Activated CD8-positive, alpha-beta memory T cell treated with anti-CD3 and anti-CD28 coated beads, Interleukin-2, amount 50 U/mL, for 4 hours (primary cell): ENCODE results near the gene CUX1.
"Not testable (repeated sequence)": the region's sequence is repeated elsewhere in the genome, so short reads cannot be mapped to it uniquely, and the experiment has no call there.

ENCODE experiments used
- DNase-seq: peaks from one replicate; pipeline ENCODE4 v3.0.0-alpha.2; 2020

CUX1 gene

DNA sequence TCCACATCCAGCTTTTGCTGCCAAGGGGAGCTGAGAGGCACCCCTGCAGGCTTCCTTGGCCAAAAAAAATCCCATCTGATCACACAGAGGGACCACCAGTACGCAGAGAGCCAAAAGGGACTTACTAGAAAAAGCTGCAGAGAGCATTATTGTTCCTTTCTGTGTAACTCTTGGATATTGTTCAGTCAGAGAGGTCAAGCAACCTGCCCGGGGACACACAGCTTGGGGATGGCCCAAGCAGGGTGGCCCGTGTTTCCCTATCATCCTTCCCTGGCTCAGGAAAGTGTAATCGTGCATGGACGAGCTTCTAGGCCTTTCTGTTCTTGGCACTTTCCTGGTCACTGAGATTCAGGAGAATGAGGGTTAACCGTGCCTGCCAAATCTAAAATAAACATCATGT, 385.1 kb downstream of the CUX1 start:
- DNase-seq = no peak

DNA sequence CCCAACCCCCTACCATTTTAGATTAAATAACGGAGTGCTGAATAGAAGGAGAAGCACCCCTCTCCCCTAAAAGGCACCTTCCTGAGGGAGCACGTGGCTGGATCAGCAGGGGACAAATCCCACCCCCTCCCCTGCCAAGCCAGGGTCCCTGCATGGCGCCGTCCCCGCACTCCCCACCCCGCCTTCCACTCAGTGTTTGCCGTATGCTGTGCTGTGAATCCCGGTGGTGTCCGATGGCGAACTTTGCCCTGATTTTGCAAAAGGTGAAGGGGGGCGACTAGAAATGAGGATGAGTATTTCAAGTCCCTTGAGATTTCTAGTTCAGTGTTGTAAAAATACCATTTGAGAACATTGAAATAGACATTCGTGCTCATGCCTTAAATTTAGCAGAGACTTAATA, 385.8 kb downstream of the CUX1 start:
- DNase-seq = no peak

DNA sequence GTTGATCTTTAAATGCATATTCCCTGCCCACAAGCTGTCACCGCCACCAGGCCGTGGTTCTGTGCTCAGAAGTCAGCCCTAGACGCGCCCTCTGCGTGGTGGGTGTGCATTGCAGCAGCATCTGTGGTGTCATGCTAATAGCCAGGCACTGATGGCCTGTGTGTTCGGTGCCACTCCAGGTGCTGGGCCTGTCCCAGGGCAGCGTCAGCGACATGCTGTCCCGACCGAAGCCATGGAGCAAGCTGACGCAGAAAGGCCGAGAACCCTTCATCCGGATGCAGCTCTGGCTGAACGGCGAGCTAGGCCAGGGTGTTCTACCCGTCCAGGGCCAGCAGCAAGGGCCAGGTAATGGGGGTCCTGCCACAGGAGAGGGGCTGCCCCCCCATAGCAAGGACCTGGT, 386.8 kb downstream of the CUX1 start:
- no peak for DNase-seq

DNA sequence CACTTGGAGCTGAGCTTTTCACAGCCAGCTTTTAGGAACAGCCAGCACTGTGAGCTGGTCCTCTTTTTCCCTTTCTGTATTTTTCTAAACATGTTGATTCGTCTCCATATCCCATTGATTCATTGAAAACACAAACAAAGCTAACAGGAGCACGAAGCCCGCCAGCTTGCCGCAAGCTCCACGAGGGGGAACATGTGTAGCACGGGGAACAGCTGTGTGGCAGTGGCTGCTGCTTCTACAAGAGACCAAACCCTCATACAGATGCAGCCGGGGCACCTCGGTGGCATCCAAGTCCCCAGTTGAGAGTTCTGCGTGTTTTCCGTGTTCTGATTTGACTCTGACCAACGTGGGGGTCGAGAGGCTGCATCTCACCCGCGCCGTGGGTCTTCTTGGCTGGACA, 388.5 kb downstream of the CUX1 start:
- DNase-seq = no peak

DNA sequence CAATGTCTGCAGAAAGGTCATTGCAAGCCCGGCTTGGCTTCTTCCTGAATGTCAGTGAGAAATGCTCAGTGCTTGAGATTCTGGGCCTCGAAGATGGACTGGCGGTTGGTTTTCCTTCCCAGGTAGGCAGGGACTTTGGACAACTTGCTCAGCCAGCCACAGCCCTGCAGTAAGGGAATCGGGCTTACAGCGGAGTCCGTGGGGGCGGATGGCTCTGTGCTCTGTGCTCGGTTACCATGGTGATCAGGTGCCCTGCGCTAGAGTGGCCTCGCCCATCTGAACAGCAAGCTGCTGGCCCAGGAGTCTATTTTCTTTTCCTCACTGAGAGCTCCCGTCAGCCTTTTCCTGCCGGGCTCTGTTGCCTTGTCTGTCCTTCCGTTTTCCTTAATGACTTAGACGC, 391.4 kb downstream of the CUX1 start:
- no peak for DNase-seq

DNA sequence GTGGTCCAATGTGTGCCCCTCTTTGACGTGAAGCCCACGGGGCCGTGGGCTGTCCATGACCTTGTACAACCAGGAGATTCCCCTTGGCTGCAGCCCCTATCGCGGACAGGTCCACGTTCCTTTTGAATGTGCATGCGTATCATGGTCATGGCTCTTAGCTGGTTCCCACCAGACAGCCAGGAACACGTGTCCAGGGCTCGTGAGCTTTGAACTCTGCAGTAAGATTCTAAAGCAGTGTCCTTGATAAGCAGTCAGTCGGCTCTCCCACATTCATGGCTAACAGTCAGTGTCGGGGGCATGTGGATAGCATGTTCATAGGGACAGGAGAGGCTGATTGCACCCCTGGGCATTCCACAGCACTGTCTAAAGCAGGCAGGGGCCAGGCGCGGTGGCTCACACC, 393.4 kb downstream of the CUX1 start:
- DNase-seq = no peak

DNA sequence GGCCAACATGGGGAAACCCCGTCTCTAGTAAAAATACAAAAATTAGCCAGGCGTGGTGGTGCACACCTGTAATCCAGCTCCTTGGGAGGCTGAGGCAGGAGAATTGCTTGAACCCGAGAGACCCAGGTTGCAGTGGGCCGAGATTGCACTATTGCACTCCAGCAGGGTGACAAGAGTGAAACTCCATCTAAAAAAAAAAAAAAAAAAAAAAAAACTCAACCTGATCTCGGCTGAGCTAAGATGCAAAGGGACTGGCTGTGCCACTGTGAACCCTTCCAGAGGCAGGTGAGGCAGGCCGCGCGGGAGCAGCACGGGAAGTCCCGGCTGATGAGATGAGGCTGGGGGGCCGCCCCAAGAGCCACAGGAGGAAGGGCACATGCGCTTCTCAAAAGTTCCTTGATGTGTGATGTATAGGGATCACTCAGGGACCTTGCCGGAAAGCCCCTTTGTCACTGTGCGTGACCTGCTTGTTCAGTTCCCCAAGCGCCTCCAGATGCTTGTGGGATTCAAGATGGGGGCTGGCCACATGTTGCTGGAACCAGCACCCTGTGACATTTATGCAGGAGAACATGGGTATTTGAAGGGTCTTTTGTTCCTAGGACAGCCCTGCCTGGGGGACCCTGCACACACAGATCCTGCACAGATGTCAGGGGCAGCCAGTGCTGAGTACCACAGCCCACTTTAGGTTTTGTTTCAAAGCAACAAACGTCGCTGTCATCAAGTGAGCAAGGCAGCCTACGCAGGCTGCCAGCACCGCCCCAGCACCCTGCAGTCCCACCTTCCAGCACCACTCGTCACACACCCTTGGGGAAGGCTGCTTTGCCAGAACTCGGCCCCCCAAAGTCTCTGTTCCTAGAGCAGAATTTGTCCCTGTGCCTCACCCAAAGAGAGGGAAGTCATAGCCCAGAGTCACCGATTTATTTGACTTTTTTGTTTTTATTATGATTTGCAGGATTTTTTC, 394.4 kb downstream of the CUX1 start:
- DNase-seq = no peak

DNA sequence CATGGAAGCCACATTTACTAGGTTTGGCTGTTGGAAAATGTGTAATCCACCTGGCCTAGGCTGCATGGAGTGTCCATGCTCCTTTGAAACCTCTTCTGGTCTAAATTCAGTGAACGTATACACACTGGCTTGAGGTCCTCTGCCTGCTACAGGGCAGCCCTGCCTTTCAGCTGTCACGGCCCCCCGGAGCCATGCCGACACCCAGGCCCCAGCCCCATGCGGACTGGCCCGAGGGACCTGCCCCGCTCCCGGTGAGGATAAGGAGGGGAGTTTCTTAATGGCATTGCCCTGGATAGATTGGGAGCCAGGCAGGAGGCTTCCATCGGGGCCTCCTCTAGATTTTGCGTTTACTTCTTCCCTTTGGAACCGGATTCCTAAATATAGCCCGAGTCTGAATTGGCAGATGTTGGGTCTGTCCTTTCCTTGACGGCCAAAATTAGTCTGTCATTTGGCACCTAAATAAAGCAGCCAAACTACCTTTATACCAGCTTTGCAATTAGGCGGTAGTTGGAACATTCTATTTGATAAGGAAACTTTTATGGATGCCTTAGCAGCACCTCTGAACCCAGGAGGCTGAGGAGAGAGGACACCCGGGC, 397.1 kb downstream of the CUX1 start:
- no peak for DNase-seq

DNA sequence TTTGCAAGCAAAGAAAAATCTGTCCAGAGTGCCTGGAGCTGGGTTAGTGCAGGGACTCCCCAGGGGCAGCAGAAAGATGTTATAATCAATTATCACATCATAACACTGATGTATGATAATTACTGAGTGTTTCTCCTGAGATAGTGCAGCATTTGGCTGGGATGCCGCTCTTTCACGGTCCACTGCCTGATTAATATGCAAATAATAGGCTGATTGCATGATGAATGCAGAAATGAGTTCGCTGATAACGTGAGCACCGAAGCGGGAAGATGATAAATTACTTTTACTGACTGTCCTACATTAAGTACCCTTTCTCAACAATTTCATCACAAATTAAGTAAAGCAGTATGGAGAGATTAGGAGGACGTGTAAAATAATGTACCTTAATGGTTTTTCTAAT, 397.8 kb downstream of the CUX1 start:
- no peak for DNase-seq

DNA sequence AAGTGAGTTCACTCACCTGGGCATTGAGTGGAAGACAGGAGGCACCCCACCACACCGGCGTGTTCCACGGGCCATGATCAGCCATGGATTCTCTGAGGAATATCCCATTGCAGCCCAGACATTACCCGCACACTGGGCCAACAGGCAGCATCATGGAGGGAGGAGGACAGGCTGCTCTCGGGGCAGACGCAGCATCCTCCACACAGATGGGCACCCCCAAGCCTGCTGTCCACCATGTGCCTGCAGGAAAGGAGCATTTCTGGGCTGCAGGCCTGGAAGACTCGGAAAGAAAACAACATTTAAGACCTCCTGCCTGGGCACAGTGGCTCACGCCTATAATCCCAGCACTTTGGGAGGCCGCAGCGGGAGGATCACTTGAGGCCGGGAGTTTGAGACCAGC, 398.3 kb downstream of the CUX1 start:
- no peak for DNase-seq

DNA sequence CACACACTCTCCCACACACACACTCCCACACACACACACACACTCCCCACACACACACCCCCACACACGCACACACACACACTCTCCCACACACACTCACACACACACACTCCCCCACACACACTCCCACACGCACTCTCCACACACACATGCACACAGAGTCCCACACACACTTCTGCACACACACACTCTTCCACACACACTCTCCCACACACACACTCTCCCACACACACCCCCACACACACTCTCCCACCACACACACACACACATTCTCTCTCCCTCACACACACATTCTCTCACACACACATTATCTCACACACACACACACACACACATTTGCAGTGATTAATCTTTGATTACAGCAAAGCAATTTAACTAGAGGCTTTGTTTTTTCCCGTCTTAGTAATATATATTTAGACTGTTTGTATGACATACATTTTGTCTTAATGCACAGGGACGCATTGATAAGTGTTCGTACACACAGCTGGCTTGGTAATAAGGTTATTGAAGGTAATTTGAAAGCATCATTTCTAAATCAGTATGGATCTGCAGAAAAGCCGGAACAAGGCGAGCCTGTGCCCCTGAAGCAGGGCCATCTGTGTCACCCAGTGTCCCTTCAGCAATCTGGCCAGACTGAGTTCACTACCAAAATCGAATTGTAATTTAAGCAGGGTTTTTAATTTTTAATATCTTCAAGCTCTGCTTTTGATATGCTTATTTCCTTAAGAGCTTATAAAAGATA, 399.3 kb downstream of the CUX1 start:
- no peak for DNase-seq

DNA sequence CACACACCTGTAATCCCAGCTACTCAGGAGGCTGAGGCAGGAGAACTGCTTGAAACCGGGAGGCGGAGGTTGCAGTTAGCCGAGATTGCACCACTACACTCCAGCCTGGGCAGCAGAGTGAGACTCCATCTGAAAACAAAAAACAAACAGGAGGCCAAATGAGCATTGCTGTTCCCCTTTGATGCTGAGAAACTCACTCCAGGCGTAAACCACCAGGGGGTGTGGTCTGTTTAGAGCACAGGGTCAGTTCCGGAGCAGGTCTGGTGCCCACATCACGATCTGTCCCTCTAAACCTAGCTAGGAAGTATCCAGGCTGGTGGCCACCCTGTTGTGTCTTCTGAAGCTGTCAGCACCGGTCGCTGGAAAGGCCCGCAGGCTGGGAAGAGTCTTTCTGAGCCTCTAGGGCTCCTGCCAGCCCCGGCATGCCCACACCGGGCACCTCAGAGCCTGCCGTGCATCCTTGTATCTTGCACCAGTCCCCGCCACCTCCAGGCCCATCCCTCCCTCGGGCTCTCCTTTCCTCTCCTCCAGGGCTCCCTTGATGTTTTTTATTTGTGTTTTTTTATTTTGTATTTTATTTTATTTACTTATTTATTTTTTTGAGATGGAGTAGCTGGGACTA, 402.9 kb downstream of the CUX1 start:
- no peak for DNase-seq

DNA sequence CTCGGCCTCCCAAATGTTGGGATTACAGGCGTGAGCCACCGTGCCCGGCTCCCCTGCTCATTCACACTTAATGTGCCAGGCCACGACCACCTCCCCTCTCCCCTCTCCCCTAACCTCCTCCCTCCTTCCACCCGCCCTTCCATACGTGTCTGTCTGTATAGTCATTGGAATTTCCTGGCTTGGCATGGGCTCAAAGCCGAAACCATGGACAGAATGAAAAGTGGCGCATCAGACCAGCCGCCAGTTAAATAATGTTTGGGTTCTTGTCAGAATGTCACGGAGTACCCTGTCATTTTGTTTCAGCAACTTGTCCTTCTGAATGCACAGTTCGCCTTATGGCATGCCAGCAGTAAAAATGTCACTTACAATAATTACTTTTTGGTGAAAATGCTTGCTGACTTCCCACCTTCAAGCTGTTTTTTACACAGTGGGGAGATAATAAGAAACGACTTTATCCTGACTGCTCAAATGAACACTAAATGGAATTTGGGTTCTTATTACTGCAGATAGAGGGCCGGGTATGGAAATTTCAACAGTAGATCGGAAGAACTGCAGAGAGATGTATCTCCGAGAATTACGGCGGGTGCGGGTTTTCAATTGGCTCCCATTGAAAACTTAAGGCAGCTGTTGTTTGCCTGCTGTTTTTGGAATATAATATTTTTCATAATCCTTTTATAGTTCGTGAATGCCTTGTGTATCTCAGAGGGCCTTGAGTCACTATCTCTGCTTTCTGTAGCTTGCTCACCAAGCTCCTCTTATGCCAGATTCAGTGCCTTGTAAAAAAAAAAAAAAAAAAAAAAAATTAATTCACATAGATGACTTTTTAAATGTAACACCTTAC, 403.8 kb downstream of the CUX1 start:
- DNase-seq = no peak

DNA sequence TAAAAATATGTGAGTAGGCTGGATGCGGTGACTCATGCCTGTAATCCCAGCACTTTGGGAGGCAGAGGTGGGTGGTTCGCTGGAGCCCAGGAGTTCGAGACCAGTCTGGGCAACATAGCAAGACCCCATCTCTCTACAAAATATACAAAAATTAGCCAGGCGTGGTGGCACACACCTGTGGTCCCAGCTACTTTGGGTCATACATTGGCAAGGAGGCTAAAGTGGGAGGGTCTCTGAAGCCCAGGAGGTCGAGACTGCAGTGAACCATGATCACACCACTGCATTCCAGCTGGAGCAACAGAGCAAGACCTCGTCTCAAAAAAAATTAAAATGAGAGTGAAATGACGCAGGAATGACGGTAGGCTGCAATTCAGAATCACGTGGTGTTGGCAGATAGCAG, 404.5 kb downstream of the CUX1 start:
- DNase-seq = no peak

DNA sequence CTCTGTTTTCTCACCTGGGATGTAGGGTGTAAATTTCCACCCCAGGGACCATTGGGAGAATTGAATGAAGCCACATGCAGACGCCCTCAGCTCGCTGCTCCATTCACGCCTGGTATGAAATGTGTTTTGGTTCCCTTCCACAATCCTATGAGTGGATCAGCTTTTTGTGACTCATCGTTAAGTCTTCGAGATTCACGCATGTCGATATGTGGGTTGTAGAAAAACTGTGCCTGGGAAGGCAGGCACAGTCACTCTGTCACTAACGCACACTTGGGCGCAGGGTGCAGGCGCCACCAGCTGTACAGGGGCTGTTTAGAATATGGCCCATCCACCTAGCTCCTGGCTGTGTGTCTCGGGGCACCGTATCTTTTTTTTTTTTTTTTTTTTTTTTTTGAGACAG, 405.0 kb downstream of the CUX1 start:
- no peak for DNase-seq

DNA sequence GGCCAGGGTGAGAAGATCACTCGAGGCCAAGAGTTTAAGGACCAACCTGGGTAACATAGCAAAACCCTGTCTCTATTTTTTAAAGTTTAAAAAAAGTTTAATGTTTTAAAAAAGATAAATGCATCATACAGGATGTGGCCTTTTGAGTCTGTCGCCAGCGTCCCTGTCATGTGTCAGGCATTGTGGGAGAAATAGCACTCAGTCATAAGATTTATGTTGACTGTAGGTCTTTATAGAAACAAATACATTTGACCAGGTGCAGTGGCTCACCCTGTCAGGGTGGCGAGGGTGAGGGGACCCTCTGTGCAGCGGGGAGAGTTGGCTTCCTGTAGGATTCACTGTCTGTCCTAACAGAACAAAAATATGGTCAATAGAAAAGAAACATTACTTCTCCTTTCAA, 405.8 kb downstream of the CUX1 start:
- DNase-seq = no peak

DNA sequence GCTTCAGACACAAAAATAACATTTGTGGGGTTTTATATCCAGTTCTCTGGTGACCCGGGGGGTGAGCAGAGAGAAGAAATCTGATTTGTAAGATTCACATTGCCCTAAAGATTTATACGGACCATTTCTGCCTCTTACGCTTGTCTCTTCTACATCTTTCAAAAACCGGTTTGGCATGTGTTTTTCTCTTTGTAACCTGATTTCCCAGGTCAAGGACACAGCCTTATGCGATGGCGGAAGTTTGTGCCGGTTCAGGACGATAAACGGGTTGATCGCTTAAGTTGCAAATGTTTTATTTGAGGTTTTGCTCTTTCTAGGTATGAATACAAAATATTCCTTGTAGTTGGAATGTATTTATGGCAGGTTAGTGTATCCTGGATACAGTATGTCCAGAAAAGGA, 407.6 kb downstream of the CUX1 start:
- no peak for DNase-seq

DNA sequence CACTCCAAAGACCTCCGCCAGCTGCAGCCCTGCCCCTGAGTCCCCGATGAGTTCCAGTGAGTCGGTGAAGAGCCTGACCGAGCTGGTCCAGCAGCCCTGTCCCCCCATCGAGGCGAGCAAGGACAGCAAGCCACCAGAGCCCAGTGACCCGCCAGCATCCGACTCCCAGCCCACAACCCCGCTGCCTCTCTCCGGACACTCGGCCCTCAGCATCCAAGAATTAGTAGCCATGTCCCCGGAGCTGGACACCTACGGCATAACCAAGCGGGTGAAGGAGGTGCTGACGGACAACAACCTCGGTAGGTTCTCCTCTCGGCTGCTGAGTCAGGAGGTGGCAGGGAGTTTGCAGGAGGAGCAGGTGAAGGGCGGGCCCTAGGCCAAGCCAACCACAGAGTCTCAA, 409.9 kb downstream of the CUX1 start:
- DNase-seq = no peak

DNA sequence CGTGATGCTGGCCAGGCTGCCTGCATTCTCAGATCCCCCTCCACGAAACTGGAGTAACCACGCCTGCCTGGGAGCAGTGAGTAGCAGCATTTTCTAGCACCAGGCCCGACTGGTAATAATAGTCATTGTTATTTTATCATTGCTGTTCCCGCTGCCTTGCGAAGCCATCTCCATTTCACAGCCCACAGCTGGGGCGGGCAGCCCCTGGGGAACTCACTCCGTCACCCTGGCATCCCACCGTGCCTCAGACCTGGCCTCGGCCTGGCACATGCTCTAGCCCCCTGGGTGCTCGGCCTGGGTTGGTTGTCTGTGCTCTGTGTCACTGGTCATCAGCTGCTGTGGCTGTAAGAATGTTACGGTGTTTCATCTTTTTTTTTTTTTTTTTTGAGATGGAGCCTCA, 411.5 kb downstream of the CUX1 start:
- no peak for DNase-seq

DNA sequence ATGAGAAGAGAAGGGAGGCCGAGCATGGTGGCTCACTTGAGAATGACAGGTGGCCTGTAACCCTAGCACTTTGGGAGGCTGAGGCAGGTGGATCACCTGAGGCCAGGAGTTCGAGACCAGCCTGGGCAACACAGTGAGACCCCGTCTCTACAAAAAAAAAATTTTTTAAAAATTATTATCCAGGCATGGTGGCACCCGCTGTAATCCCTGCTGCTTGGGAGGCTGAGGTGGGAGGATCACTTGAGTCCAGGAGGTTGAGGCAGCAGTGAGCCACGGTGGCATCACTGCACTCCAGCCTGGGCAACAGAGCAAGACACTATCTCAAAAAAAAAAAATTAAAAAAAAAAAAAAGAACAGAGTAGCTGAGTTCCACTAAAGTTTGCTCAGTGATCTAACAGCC, 412.7 kb downstream of the CUX1 start:
- not testable (repeated sequence) for DNase-seq

DNA sequence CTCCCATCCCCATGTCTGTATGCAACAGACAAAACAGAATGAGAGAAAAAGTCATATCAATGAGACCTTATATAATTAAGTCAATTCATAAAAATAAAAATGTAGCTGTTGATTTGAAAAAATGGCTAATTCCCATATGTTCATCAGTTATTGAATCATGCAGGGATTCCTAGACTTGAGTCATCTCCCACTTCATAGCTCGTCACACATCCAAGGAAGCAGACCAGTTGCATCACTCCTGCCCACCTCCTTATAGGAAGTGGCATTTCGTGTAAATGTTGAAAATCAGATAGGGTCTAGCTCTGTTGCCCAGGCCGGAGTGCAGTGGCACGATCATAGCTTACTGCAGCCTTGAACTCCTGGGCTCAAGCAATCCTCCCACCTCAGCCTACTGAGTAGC, 413.2 kb downstream of the CUX1 start:
- no peak for DNase-seq

DNA sequence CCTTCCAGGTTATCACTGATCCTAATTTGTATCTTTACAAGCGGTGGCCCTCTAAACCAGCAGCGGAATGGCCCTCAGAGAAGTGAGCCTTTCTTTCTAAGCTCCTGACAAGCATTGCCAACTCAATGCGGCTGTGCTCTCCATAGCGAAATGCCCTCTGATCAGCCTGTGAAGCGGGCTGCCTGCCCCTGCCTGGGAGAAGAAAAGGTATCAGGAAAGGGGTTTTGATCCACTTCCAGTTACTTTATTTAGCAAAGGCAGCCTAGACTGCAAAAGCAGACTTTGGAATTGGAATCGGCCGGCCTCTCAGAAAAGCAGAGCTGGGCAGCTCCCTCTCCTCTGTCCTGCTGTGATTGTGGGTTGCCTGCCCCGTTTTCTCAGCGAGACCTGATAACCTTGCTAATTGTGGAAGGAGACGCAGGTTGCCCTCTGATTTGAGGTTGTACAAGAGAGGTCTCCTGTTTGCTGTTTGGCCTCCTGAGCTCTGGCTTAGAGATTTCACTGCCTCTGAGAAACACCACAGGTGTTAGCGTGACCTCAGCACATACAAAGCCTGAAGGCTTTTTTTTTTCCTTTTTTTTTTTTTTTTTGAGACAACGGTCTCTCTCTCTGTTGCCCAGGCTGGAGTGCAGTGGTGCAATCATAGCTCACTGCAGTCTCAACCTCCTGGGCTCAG, 415.3 kb downstream of the CUX1 start:
- no peak for DNase-seq
